H1 (cell line): Measurements from ENCODE around the gene DNASE1. TPM values are rescaled to one million over a fixed set of nuclear protein-coding genes. Genes with fewer than 3 reads are reported as not detected.

ENCODE experiments used
- CTCF ChIA-PET: fragments of 300-600 bp; sonication (Branson Sonifier 250); formaldehyde crosslinking; loops from one replicate; lab custom pipeline; 2021; ENCODE audit not compliant: partially characterized antibody; lab: Charles Lee
- POLR2A ChIA-PET: fragments of 300-600 bp; sonication (Branson Sonifier 250); formaldehyde crosslinking; loops from one replicate; lab custom pipeline; 2021; ENCODE audit warnings: inconsistent platforms; ENCODE audit not compliant: partially characterized antibody; lab: Charles Lee
- DNase-seq, 2 experiments: peaks; one replicate each; pipeline versions ENCODE4 v3.0.0 to v3.0.0-alpha.2; 2010 to 2022; ENCODE audit warnings: low spot score in 2 of 2, low read depth in 1 of 2, mixed read lengths in 1 of 2
- FAIRE-seq: peaks from 2 replicates; lab custom pipeline; 2011; peaks lifted over from hg19 to GRCh38; lab: Jason Lieb, UNC
- H2AFZ ChIP-seq: 2 replicates; pipeline ENCODE4 v1.8.1; 2012; ENCODE audit warnings: low read length, inconsistent platforms
- H2AK5ac ChIP-seq: 2 replicates; pipeline ENCODE4 v1.6.1; 2013; ENCODE audit warnings: low read depth, low read length
- H2BK120ac ChIP-seq: replicated peaks from 2 replicates; pipeline ENCODE3; 2013; ENCODE audit warnings: low read depth, low read length, inconsistent platforms
- H2BK12ac ChIP-seq: 2 replicates; pipeline ENCODE4 v1.6.1; 2013; ENCODE audit warnings: low read depth, low read length
- H2BK15ac ChIP-seq: 2 replicates; pipeline ENCODE4 v1.6.1; 2013; ENCODE audit warnings: low read length
- H2BK20ac ChIP-seq: 2 replicates; pipeline ENCODE4 v1.6.1; 2013; ENCODE audit warnings: low read length
- H2BK5ac ChIP-seq: 2 replicates; pipeline ENCODE4 v1.6.1; 2013; ENCODE audit warnings: low read depth, low read length
- H3K14ac ChIP-seq: 2 replicates; pipeline ENCODE4 v1.6.1; 2013; ENCODE audit warnings: inconsistent platforms; ENCODE audit not compliant: insufficient read length
- H3K18ac ChIP-seq: 2 replicates; pipeline ENCODE4 v1.6.1; 2013; ENCODE audit warnings: low read length; ENCODE audit errors: extremely low read depth
- H3K23ac ChIP-seq: 2 replicates; pipeline ENCODE4 v1.6.1; 2013; ENCODE audit warnings: inconsistent platforms; ENCODE audit not compliant: insufficient read length
- H3K23me2 ChIP-seq: 2 replicates; pipeline ENCODE4 v1.6.1; 2013; ENCODE audit warnings: low read depth, low read length
- H3K27ac ChIP-seq: 2 replicates; pipeline ENCODE4 v1.6.1; 2011; ENCODE audit warnings: low read depth, low read length, inconsistent platforms
- H3K27me3 ChIP-seq, 4 experiments: replicated peaks in 1 of 4; 1 replicate in 1 of 4; 2 replicates in 3 of 4; pipeline versions ENCODE4 v1.6.1 to v1.8.1; 2011 to 2013; ENCODE audit warnings: low read length in 3 of 4, mild to moderate bottlenecking in 3 of 4, inconsistent platforms in 2 of 4, mixed read lengths in 2 of 4, moderate library complexity in 1 of 4; ENCODE audit not compliant: control insufficient read depth in 3 of 4, insufficient read depth in 3 of 4; ENCODE audit errors: extremely low read depth in 1 of 4
- H3K36me3 ChIP-seq, 4 experiments: 2 replicates each; pipeline versions ENCODE4 v1.6.1 to v1.8.1; 2011 to 2013; ENCODE audit warnings: mild to moderate bottlenecking in 4 of 4, low read length in 3 of 4, moderate library complexity in 2 of 4, control low read depth in 1 of 4, inconsistent platforms in 1 of 4; ENCODE audit not compliant: insufficient read depth in 4 of 4, control insufficient read depth in 2 of 4
- H3K4ac ChIP-seq: replicated peaks from 2 replicates; pipeline ENCODE3; 2013; ENCODE audit warnings: low read length, low read depth, mixed read lengths, inconsistent platforms; ENCODE audit not compliant: insufficient read length
- H3K4me1 ChIP-seq, 4 experiments: replicated peaks in 1 of 4; 1 replicate in 1 of 4; 2 replicates in 3 of 4; pipeline versions ENCODE4 v1.6.1 to v1.8.1; 2011 to 2013; ENCODE audit warnings: low read length in 3 of 4, inconsistent platforms in 2 of 4, mixed read lengths in 1 of 4; ENCODE audit not compliant: insufficient read depth in 4 of 4, control insufficient read depth in 3 of 4
- H3K4me2 ChIP-seq, 2 experiments: 2 replicates each; pipeline versions ENCODE4 v1.6.1 to v1.8.1; 2011 to 2013; ENCODE audit warnings: low read depth in 2 of 2, low read length in 2 of 2, control low read depth in 1 of 2, inconsistent platforms in 1 of 2, mild to moderate bottlenecking in 1 of 2; ENCODE audit not compliant: insufficient read depth in 1 of 2
- H3K4me3 ChIP-seq, 4 experiments: fragments of 200-600, 300-600 bp in 1 of 4; sonication (generic), shearing (Covaris generic), sonication (Bioruptor Twin) in 1 of 4; 2 replicates each; pipeline versions ENCODE4 v1.5.1 to v1.8.1; 2011 to 2016; ENCODE audit warnings: low read length in 4 of 4, low read depth in 3 of 4, control low read depth in 2 of 4, inconsistent platforms in 2 of 4, mild to moderate bottlenecking in 2 of 4, mixed read lengths in 1 of 4, moderate library complexity in 1 of 4; ENCODE audit not compliant: insufficient read depth in 2 of 4; ENCODE audit errors: extremely low read depth in 1 of 4
- H3K56ac ChIP-seq: replicated peaks from 2 replicates; pipeline ENCODE3; 2013; ENCODE audit warnings: low read depth, mild to moderate bottlenecking, mixed read lengths, low read length, inconsistent platforms; ENCODE audit not compliant: insufficient read length
- H3K79me1 ChIP-seq: 2 replicates; pipeline ENCODE4 v1.6.1; 2013; ENCODE audit warnings: low read depth, low read length, control low read depth
- H3K79me2 ChIP-seq, 2 experiments: 2 replicates each; pipeline versions ENCODE4 v1.6.1 to v1.8.1; 2012 to 2013; ENCODE audit warnings: low read length in 2 of 2, mild to moderate bottlenecking in 2 of 2, inconsistent platforms in 1 of 2; ENCODE audit not compliant: insufficient read depth in 2 of 2, control insufficient read depth in 1 of 2
- H3K9ac ChIP-seq, 4 experiments: replicated peaks in 1 of 4; 1 replicate in 1 of 4; 2 replicates in 3 of 4; pipeline versions ENCODE4 v1.6.1 to v1.8.1; 2011 to 2013; ENCODE audit warnings: low read depth in 3 of 4, low read length in 3 of 4, control low read depth in 2 of 4, mild to moderate bottlenecking in 2 of 4, moderate library complexity in 2 of 4, inconsistent platforms in 1 of 4; ENCODE audit errors: extremely low read depth in 1 of 4
- H3K9me3 ChIP-seq, 2 experiments: 2 replicates each; pipeline versions ENCODE4 v1.6.1 to v1.8.1; 2012 to 2013; ENCODE audit warnings: mild to moderate bottlenecking in 2 of 2, moderate library complexity in 2 of 2, control low read depth in 1 of 2, inconsistent platforms in 1 of 2, low read depth in 1 of 2, low read length in 1 of 2, mixed read lengths in 1 of 2; ENCODE audit not compliant: insufficient read depth in 2 of 2
- H4K20me1 ChIP-seq, 2 experiments: replicated peaks in 1 of 2; 2 replicates each; pipeline versions ENCODE3 to v1.8.1; 2011 to 2013; ENCODE audit warnings: inconsistent platforms in 2 of 2, low read length in 2 of 2, mild to moderate bottlenecking in 1 of 2; ENCODE audit not compliant: insufficient read depth in 2 of 2, control insufficient read depth in 1 of 2
- H4K5ac ChIP-seq: 2 replicates; pipeline ENCODE4 v1.6.1; 2013; ENCODE audit warnings: low read length, low read depth, mixed read lengths, inconsistent platforms; ENCODE audit not compliant: insufficient read length
- H4K8ac ChIP-seq: 2 replicates; pipeline ENCODE4 v1.8.0; 2013; ENCODE audit warnings: mild to moderate bottlenecking, moderate library complexity, low read length, inconsistent platforms; ENCODE audit not compliant: insufficient read depth; ENCODE audit errors: extremely low read depth
- H4K91ac ChIP-seq: replicated peaks from 2 replicates; pipeline ENCODE3; 2013; ENCODE audit warnings: low read length, mixed read lengths, inconsistent platforms; ENCODE audit not compliant: insufficient read length
- ASH2L ChIP-seq: fragments of 200-600, 300-600 bp; sonication (generic); IDR thresholded peaks from one replicate; pipeline ENCODE4 v1.7.1; 2017; ENCODE audit warnings: low read length
- WGBS, 2 experiments: shearing (Covaris generic) in 1 of 2; methylation state at CpG; one replicate each; pipeline versions ENCODE4 v1.1.6 to v1.1.7; 2013 to 2015; ENCODE audit warnings: low lambda C conversion rate in 2 of 2, mixed read lengths in 2 of 2, inconsistent platforms in 1 of 2, low coverage in 1 of 2, missing lambda C conversion rate in 1 of 2; ENCODE audit not compliant: insufficient replicate concordance in 2 of 2, insufficient coverage in 1 of 2, insufficient read length in 1 of 2; ENCODE audit errors: extremely low coverage in 1 of 2, missing lambda C conversion rate in 1 of 2; 5-methylcytosine and 5-hydroxymethylcytosine counted together
- polyA plus RNA-seq, 7 experiments: library from polyadenylated mRNA; depleted of rRNA in 3 of 7; stranded (reverse) in 5 of 7; unstranded in 2 of 7; fragments of >200 nt in 5 of 7; fragments of 200-250 nt in 2 of 7; gene quantifications; 1 replicate in 5 of 7; 2 replicates in 1 of 7; 4 replicates in 1 of 7; pipeline versions ENCODE4 v1.2.1 to v1.2.3, GENCODE V29; 2011 to 2013; ENCODE audit warnings: missing spikeins in 2 of 7, mixed read lengths in 2 of 7
- total RNA-seq: library from RNA; stranded (reverse); fragmentation: NEBNext Ultra II Directional; extraction: Animal tissue kit (Norgen Biotek cat#: 25700); gene quantifications from 2 replicates; pipeline ENCODE4 v1.2.1, GENCODE V29; 2021

Gene DNASE1
- total and polyA plus RNA-seq, 2 of the 8 experiments (the other 6 are each of a cell fraction or from before 2014, with no cell fraction given), result 11.5 to 16.7 TPM

DNA sequence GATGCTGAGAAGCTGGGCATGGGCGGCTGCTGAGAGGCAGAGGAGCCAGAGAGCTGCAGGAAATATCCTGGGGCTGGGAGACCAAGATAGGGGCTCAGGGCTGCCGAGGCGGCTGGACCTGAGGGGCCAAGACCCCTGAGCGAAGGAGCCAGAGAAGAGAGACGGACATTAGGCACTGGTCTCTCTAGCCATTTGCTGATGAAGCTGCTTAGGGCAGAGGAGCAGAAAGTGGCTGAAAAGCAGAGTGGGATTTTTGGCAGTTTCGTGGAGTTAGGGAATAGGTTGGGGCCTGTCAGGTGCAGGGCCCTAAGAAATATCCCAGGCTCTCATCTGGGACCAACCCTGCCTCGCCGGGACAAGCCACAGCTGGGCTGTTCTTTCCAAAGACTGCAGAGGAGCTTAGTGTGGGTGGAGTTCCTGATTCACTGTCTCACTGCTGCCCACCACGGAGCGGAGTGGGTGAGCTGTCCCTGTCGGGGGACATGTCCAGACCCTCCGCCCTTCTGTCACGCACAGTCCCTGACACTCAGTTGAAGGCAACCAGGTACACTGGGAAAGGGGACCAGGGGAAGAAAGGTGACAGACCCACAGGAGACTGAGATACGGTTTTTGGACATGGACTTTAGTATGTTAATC, 11.3 kb upstream of the DNASE1 start:
- Histone ChIP-seq H3K4me2 (no peak overlapping the region), H3K56ac (no peak overlapping the region), H3K14ac (no peak overlapping the region), H4K5ac (no peak overlapping the region), H3K27me3 (no peaks in the 10 kb centered on the region), H2AK5ac (peak overlapping the region; percentile 84; the same call in 1 of the 2 replicates), H3K4me1 (peaks cover 11 to 35% (median 22%) of the 10 kb centered on the region in 4 experiments), H3K23me2 (no peaks in the 10 kb centered on the region), H2AFZ (no peak overlapping the region), H3K9ac (no peak overlapping the region), H2BK5ac (0 out of 2 replicates have a peak overlapping the region, but pooled peaks have one; percentile 18), H3K18ac (no peak overlapping the region), H3K27ac (no peak overlapping the region), H3K36me3 (no peaks in the 10 kb centered on the region), H2BK20ac (no peak overlapping the region), H3K4me3 (no peak overlapping the region), H3K79me1 (peaks cover 2% of the 10 kb centered on the region; the same call in 1 of the 2 replicates), H4K8ac (peak overlapping the region; percentile 75; the same call in 1 of the 2 replicates), H2BK120ac (no peak overlapping the region), H4K91ac (no peak overlapping the region), H3K79me2 (no peaks in the 10 kb centered on the region), H2BK15ac (no peak overlapping the region), H4K20me1 (no peaks in the 10 kb centered on the region), H3K23ac (no peak overlapping the region), H3K4ac (no peak overlapping the region), H2BK12ac (no peak overlapping the region), H3K9me3 (no peaks in the 10 kb centered on the region)
- ChIA-PET CTCF (interaction anchor here (0.8 to 3.2 kb wide), 4 partner anchors 9 to 14 kb away, joined by 3 to 11 read pairs (median 5); no protein-coding TSS in a partner anchor), POLR2A (interaction anchor here (0.6 to 1.5 kb wide), 4 partner anchors 9 to 74 kb away, joined by 3 to 5 read pairs (median 3); partner anchors contain the start of genes SLX4 and TRAP1)
- no peak for FAIRE-seq
- 91% methylated on average over 14 of the region's 14 CpGs; no CpG with 5 or more reads in 1 of the 2 experiments for WGBS, 2 experiments
- TF ChIP-seq ASH2L, result no peak
- DNase-seq, result peak in 1 of 2 experiments; percentile 43
